HFF-Myc (cell line): ENCODE results near the gene BCL2L11.

Source experiments
- DNase-seq: peaks from one replicate; pipeline ENCODE4 v3.0.0-alpha.2; 2011; ENCODE audit warnings: low read depth; ENCODE audit errors: extremely low read depth
- H3K4me3 ChIP-seq: replicated peaks from 2 replicates; pipeline ENCODE4 v1.5.1; 2011; ENCODE audit warnings: low read depth, mild to moderate bottlenecking, control low read depth, low read length
- TF ChIP-seq, protein P1 (sequence below): IDR thresholded peaks from 2 replicates; pipeline ENCODE4 v1.5.1; 2012; ENCODE audit warnings: mild to moderate bottlenecking, low read depth, low read length, control low read depth; ENCODE audit errors: missing control alignments

Gene BCL2L11

DNA sequence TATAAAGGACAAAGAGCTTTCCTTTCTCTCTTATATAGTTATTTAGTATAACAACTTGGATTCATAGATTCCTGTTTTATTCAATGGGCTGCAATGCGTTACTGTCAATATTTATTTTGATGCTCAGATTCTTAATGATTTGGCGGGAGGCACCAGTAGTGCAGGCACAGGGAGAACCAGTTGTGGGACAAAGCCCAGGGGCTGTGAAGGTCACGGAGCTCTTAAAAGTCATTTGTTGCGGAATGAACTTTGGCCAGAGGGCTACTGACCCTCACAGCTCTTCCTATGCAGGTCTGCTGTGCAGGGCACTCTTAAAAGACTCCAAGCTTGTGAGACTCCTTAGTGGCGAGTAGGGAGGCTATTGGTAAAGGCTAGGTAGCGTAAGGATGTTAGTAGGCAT is 34.0 kb downstream of the BCL2L11 start:
- DNase-seq = no peak
- TF ChIP-seq, protein P1, sequence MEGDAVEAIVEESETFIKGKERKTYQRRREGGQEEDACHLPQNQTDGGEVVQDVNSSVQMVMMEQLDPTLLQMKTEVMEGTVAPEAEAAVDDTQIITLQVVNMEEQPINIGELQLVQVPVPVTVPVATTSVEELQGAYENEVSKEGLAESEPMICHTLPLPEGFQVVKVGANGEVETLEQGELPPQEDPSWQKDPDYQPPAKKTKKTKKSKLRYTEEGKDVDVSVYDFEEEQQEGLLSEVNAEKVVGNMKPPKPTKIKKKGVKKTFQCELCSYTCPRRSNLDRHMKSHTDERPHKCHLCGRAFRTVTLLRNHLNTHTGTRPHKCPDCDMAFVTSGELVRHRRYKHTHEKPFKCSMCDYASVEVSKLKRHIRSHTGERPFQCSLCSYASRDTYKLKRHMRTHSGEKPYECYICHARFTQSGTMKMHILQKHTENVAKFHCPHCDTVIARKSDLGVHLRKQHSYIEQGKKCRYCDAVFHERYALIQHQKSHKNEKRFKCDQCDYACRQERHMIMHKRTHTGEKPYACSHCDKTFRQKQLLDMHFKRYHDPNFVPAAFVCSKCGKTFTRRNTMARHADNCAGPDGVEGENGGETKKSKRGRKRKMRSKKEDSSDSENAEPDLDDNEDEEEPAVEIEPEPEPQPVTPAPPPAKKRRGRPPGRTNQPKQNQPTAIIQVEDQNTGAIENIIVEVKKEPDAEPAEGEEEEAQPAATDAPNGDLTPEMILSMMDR = no peak
- no peak overlapping the region for H3K4me3 ChIP-seq

DNA sequence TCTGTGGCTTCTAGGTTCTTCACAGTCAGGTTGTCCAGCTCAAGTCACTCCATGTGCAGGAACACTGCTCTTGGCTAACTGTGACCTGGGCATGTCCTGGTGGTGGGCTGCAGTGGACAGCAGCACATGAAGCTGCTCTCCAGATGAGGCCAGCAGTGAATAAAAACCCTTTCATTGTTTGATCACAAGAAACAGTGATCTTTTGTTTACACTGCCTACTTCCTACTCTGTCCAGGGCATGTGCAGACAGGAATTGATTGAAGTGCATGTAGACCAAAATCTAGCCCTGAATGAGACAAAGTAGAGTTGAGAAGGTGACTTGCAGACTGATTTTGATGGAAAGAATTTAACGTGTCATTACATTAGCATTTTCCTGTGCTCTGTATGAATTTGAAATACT is 34.9 kb downstream of the BCL2L11 start:
- DNase-seq = no peak
- TF ChIP-seq, protein P1 = no peak
- no peak overlapping the region for H3K4me3 ChIP-seq

DNA sequence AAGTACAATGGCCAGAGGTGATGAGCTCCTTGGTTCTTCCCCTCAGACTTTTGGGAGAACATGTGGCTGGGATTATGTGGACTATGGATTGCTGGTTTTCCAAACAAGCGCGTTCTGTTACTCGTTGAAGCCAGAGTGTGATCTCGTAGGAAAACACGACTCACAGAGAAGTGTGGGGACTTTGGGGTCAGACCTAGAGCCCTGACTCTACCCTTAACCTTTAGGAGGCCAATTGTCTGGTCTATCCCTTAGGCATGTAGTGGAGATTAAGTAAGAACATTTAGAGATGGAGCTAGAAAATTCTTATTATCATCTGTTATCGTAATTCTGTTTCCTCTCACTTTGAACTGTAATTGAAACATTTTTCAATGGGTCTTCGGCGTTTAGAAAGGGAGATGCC is 35.8 kb downstream of the BCL2L11 start:
- DNase-seq = no peak
- no peak overlapping the region for H3K4me3 ChIP-seq
- TF ChIP-seq, protein P1 = no peak

GRCh38 chr2:111157071-111157661 is 36.5 kb downstream of the BCL2L11 start:
- TF ChIP-seq, protein P1 = no peak
- no peak overlapping the region for H3K4me3 ChIP-seq
- no peak for DNase-seq

- TF ChIP-seq, protein P1 = no peak
- no peak for DNase-seq
- H3K4me3 ChIP-seq = no peak overlapping the region
Observed at GRCh38 chr2:111157798-111158197, 37.1 kb downstream of the BCL2L11 start.

DNA sequence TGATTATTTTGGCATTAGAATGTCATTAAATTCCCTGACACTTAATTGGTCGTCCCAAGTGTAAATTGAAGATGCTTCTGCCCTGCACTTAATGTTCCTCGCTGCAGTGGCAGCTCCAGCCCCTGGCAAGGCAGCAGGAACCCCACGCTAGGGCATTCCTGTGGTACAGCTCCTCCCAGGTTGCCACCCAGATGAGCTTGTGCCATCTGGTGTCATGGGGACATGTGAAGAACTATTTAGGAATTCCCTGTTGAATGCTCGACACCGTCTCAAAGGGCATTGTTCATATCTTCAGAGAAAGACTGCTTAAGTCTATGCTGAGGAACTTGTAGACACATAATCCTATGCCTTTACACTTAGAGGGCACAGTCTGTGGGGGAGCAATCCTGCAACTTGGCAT is 38.9 kb downstream of the BCL2L11 start:
- TF ChIP-seq, protein P1 = no peak
- no peak overlapping the region for H3K4me3 ChIP-seq
- no peak for DNase-seq

DNA sequence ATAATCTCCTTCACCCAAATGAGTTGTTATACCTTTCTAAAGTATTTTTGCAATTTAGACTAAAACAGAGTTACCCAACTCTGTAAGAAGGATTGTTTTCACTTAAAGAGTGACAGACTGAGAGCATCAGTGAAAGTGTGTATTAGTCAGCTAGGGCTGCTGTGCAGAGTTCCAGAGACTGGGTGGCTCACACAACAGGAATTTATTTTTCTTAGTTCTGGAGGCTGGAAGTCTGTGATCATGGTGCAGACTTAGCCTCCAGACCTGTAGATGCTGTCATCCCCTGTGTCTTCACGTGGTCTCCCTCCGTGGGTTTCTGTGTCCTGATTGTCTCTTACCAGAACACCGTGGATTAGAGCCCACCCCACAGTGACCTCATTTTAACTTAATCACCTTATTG is 40.0 kb downstream of the BCL2L11 start:
- no peak for DNase-seq

More for the DNA sequence above, 40.0 kb downstream of the BCL2L11 start:
- TF ChIP-seq, protein P1 = no peak
- no peak overlapping the region for H3K4me3 ChIP-seq
